HepG2 (cell line): Measurements from ENCODE around the gene JPT2. TPM values are rescaled to one million over a fixed set of nuclear protein-coding genes. Genes with fewer than 3 reads are reported as not detected.

Experiments used
- AGO1 ChIP-seq: fragments of 200-400 bp; formaldehyde crosslinking; IDR thresholded peaks from 2 replicates; pipeline ENCODE4 v1.6.1; 2017; ENCODE audit warnings: mild to moderate bottlenecking, low read depth, low read length, moderate library complexity; ENCODE audit not compliant: poor library complexity, severe bottlenecking
- BCL6 ChIP-seq: IDR thresholded peaks from 2 replicates; pipeline ENCODE4 v1.6.1; 2016; ENCODE audit warnings: missing genetic modification reagents, missing compliant biosample characterization
- CBFB ChIP-seq: sonication (generic); formaldehyde crosslinking; IDR thresholded peaks from 2 replicates; pipeline ENCODE4 v1.4.0; 2020; ENCODE audit warnings: missing genetic modification reagents
- GATAD2A ChIP-seq: IDR thresholded peaks from 2 replicates; pipeline ENCODE4 v1.6.1; 2016
- HNF4G ChIP-seq, 2 experiments: sonication (generic) in 1 of 2; formaldehyde crosslinking in 1 of 2; IDR thresholded peaks; 2 replicates each; pipeline versions ENCODE4 v1.4.0 to v1.6.1; 2011 to 2020; ENCODE audit warnings: borderline replicate concordance in 2 of 2, low read depth in 2 of 2, mild to moderate bottlenecking in 2 of 2, low read length in 1 of 2, missing genetic modification reagents in 1 of 2, moderate library complexity in 1 of 2
- HNRNPK ChIP-seq: fragments of 200-400 bp; formaldehyde crosslinking; IDR thresholded peaks from 2 replicates; pipeline ENCODE4 v1.6.1; 2018; ENCODE audit warnings: low read length, low read depth, moderate library complexity, mild to moderate bottlenecking; ENCODE audit not compliant: poor library complexity, severe bottlenecking
- MAFF ChIP-seq: IDR thresholded peaks from 2 replicates; pipeline ENCODE4 v1.6.1; 2011; ENCODE audit warnings: low read depth, low read length, improper control_type of control experiment
- MAFK ChIP-seq, 2 experiments: IDR thresholded peaks in 1 of 2; conservative IDR thresholded peaks in 1 of 2; 2 replicates each; pipeline ENCODE4 v1.6.1; 2011; ENCODE audit warnings: improper control_type of control experiment in 2 of 2, low read length in 2 of 2
- MBNL3 ChIP-seq: fragments of 250-450 bp; sonication (Bioruptor Pico); conservative IDR thresholded peaks from 2 replicates; pipeline ENCODE4 v1.8.0; 2022; ENCODE audit warnings: mild to moderate bottlenecking, inconsistent platforms
- NFIB ChIP-seq: sonication (generic); formaldehyde crosslinking; IDR thresholded peaks from 2 replicates; pipeline ENCODE4 v1.9.0; 2021; ENCODE audit warnings: missing genetic modification reagents, mild to moderate bottlenecking, borderline replicate concordance
- REL ChIP-seq: sonication (generic); formaldehyde crosslinking; conservative IDR thresholded peaks from 2 replicates; pipeline ENCODE4 v1.8.0; 2022; ENCODE audit warnings: mild to moderate bottlenecking, missing genetic modification reagents, moderate library complexity
- SKI ChIP-seq: fragments of 450-650 bp; IDR thresholded peaks from one replicate; pipeline ENCODE4 v1.6.1; 2018; ENCODE audit warnings: mild to moderate bottlenecking; ENCODE audit not compliant: partially characterized antibody
- TARDBP ChIP-seq: sonication (generic); formaldehyde crosslinking; IDR thresholded peaks from 2 replicates; pipeline ENCODE4 v1.8.0; 2022; ENCODE audit warnings: mild to moderate bottlenecking, missing genetic modification reagents
- ZC3H13 ChIP-seq: sonication (generic); formaldehyde crosslinking; IDR thresholded peaks from 2 replicates; pipeline ENCODE4 v1.8.1; 2023; ENCODE audit warnings: mild to moderate bottlenecking, missing genetic modification reagents, moderate library complexity
- ZFP36L2 ChIP-seq: sonication (generic); formaldehyde crosslinking; IDR thresholded peaks from 2 replicates; pipeline ENCODE4 v1.4.0; 2020; ENCODE audit warnings: missing genetic modification reagents
- ZNF224 ChIP-seq: sonication (generic); formaldehyde crosslinking; IDR thresholded peaks from 2 replicates; pipeline ENCODE4 v1.5.0; 2020; ENCODE audit warnings: mild to moderate bottlenecking, missing genetic modification reagents
- ZNF253 ChIP-seq: sonication (generic); formaldehyde crosslinking; IDR thresholded peaks from 2 replicates; pipeline ENCODE4 v1.8.0; 2022; ENCODE audit warnings: mild to moderate bottlenecking, missing genetic modification reagents, borderline replicate concordance
- ZNF3 ChIP-seq: IDR thresholded peaks from 2 replicates; pipeline ENCODE4 v1.7.0; 2017; ENCODE audit warnings: inconsistent platforms
- ZNF34 ChIP-seq: sonication (generic); formaldehyde crosslinking; IDR thresholded peaks from 2 replicates; pipeline ENCODE4 v1.4.0; 2020; ENCODE audit warnings: mild to moderate bottlenecking, missing genetic modification reagents, borderline replicate concordance
- ZNF552 ChIP-seq: sonication (generic); formaldehyde crosslinking; IDR thresholded peaks from 2 replicates; pipeline ENCODE4 v1.9.0; 2022; ENCODE audit warnings: missing genetic modification reagents, mild to moderate bottlenecking, borderline replicate concordance
- ZNF615 ChIP-seq: sonication (generic); formaldehyde crosslinking; IDR thresholded peaks from 2 replicates; pipeline ENCODE4 v1.5.0; 2020; ENCODE audit warnings: mild to moderate bottlenecking, missing genetic modification reagents, borderline replicate concordance
- ZNF749 ChIP-seq: sonication (generic); formaldehyde crosslinking; IDR thresholded peaks from 2 replicates; pipeline ENCODE4 v1.8.0; 2022; ENCODE audit warnings: mild to moderate bottlenecking, missing genetic modification reagents, moderate library complexity, borderline replicate concordance
- ZSCAN12 ChIP-seq: sonication (generic); formaldehyde crosslinking; IDR thresholded peaks from 2 replicates; pipeline ENCODE4 v1.9.0; 2021; ENCODE audit warnings: mild to moderate bottlenecking, missing genetic modification reagents
- polyA plus RNA-seq, 8 experiments: library from polyadenylated mRNA; depleted of rRNA in 3 of 8; stranded (reverse) in 7 of 8; unstranded in 1 of 8; fragments of >200 nt; fragmentation: Illumina TruSeq in 4 of 8; extraction: Trizol in 4 of 8; gene quantifications; 2 replicates each; pipeline versions ENCODE4 v1.2.1 to v1.2.3, GENCODE V29; 2011 to 2016; ENCODE audit warnings: low read depth in 4 of 8, missing spikeins in 1 of 8, mixed read lengths in 1 of 8; ENCODE audit not compliant: insufficient read depth in 1 of 8
- total RNA-seq, 5 experiments: library from RNA; depleted of rRNA; stranded (reverse); fragments of >200 nt; fragmentation: Illumina TruSeq; extraction: Trizol; gene quantifications; 2 replicates each; pipeline ENCODE4 v1.2.3, GENCODE V29; 2016; ENCODE audit warnings: low read depth in 1 of 5
- TF ChIP-seq, protein P1 (sequence below): sonication (generic); formaldehyde crosslinking; IDR thresholded peaks from 2 replicates; pipeline ENCODE4 v1.4.0; 2020; ENCODE audit warnings: mild to moderate bottlenecking, missing genetic modification reagents
- TF ChIP-seq, protein P2 (sequence below): sonication (generic); formaldehyde crosslinking; IDR thresholded peaks from 2 replicates; pipeline ENCODE4 v1.5.1; 2020; ENCODE audit warnings: mild to moderate bottlenecking, missing genetic modification reagents

Gene JPT2
- total and polyA plus RNA-seq, 2 of the 13 experiments (the other 11 are each of a cell fraction or from before 2014, with no cell fraction given), result 53.5 to 89.4 TPM

DNA sequence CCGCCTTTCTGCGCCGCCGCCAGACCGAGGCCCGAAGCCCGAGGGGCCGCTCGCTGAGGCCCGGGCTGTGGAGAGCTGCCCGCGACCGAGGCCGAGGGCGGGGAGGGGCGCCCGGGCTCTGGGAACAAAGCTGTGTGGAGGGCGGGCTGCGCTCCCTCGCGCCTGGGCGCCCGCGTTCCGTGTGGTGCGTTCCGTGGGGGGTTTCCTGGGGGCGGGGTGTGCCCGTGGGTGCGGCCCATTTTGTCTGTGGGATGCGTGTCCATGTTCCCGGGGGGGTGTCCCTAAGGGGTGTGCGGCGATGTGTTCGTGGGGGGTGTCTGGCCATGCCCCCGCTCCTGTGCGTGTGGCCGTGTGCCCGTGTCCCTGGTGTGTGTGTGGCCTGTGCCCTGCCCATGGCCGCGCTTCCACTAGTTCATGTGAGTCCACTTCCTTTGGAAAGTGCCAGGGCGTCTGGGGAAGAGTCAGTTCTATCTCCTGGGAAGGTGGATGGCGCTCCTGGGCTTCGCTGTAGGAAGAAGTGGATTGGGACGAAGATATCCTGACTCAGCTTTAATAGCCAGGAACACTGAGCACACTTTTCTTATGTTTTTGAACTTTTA lies 520 bp downstream of the JPT2 start (continued):
- TF ChIP-seq REL (CRISPR knock-in tag) (no peak), ZSCAN12 (CRISPR knock-in tag) (no peak), ZNF224 (CRISPR knock-in tag) (0 out of 2 replicates have a peak, but pooled peaks have one; percentile 81), TARDBP (no peak), MAFK (conservative IDR thresholded peaks at IDR 0.05 in 1 of 2, IDR thresholded peaks at IDR 0.05 in 1 of 2; ENCODE audit: low read length in 2 of 2) (peak; percentile 93 to 95), ZNF615 (CRISPR knock-in tag) (0 out of 2 replicates have a peak, but pooled peaks have one; percentile 56), ZNF34 (CRISPR knock-in tag) (no peak), MAFF (peak; percentile 90), CBFB (CRISPR knock-in tag) (no peak), HNF4G (IDR thresholded peaks at IDR 0.05; ENCODE audit: borderline replicate concordance, low read depth, low read length) (no peak), HNF4G (CRISPR knock-in tag; IDR thresholded peaks at IDR 0.05; ENCODE audit: borderline replicate concordance, low read depth) (no peak), GATAD2A (CRISPR knock-in tag) (0 out of 2 replicates have a peak, but pooled peaks have one; percentile 14), HNRNPK (peak; percentile 92), MBNL3 (CRISPR knock-in tag) (no peak), SKI (peak; percentile 44), AGO1 (no peak), ZC3H13 (0 out of 2 replicates have a peak, but pooled peaks have one; percentile 51), ZNF3 (CRISPR knock-in tag) (no peak), ZNF749 (CRISPR knock-in tag) (0 out of 2 replicates have a peak, but pooled peaks have one; percentile 2), BCL6 (CRISPR knock-in tag) (no peak), NFIB (CRISPR knock-in tag) (no peak), ZNF552 (CRISPR knock-in tag) (no peak), ZNF253 (no peak), ZFP36L2 (CRISPR knock-in tag) (no peak)
- TF ChIP-seq, protein P1, sequence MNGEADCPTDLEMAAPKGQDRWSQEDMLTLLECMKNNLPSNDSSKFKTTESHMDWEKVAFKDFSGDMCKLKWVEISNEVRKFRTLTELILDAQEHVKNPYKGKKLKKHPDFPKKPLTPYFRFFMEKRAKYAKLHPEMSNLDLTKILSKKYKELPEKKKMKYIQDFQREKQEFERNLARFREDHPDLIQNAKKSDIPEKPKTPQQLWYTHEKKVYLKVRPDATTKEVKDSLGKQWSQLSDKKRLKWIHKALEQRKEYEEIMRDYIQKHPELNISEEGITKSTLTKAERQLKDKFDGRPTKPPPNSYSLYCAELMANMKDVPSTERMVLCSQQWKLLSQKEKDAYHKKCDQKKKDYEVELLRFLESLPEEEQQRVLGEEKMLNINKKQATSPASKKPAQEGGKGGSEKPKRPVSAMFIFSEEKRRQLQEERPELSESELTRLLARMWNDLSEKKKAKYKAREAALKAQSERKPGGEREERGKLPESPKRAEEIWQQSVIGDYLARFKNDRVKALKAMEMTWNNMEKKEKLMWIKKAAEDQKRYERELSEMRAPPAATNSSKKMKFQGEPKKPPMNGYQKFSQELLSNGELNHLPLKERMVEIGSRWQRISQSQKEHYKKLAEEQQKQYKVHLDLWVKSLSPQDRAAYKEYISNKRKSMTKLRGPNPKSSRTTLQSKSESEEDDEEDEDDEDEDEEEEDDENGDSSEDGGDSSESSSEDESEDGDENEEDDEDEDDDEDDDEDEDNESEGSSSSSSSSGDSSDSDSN (CRISPR knock-in tag), result peak; percentile 74
- TF ChIP-seq, protein P2, sequence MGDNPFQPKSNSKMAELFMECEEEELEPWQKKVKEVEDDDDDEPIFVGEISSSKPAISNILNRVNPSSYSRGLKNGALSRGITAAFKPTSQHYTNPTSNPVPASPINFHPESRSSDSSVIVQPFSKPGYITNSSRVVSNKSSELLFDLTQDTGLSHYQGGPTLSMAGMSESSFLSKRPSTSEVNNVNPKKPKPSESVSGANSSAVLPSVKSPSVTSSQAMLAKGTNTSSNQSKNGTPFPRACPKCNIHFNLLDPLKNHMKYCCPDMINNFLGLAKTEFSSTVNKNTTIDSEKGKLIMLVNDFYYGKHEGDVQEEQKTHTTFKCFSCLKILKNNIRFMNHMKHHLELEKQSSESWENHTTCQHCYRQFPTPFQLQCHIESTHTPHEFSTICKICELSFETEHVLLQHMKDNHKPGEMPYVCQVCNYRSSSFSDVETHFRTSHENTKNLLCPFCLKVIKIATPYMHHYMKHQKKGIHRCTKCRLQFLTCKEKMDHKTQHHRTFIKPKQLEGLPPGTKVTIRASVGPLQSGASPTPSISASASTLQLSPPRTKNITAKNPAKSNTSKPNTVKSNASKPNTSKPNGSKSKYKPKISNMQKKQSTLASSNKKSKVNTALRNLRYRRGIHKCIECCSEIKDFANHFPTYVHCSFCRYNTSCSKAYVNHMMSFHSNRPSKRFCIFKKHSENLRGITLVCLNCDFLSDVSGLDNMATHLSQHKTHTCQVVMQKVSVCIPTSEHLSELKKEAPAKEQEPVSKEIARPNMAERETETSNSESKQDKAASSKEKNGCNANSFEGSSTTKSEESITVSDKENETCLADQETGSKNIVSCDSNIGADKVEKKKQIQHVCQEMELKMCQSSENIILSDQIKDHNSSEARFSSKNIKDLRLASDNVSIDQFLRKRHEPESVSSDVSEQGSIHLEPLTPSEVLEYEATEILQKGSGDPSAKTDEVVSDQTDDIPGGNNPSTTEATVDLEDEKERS (CRISPR knock-in tag), result no peak
